Stimulated activated CD4-positive, alpha-beta T cell treated with anti-CD3 and anti-CD28 coated beads, Interleukin-1b, Interleukin-23, amount 100 ng/mL, for 1 hour (primary cell): ENCODE data around the gene LAYN.

Source experiments
- DNase-seq, 2 donors: peaks; one replicate each; pipeline ENCODE4 v3.0.0-alpha.2; 2020; ENCODE audit warnings: low read depth in 2 of 2

The LAYN gene

GRCh38 chr11:111540114-111540936 lies at the start of gene LAYN:
TSS of gene LAYN (plus strand) at chr11:111540720. CDS start at chr11:111540844, 124 bp downstream.
- DNase-seq, result no peak

GRCh38 chr11:111494040-111494439 lies 46.5 kb upstream of the LAYN start:
- DNase-seq, result no peak

- DNase-seq, result no peak
Observed at GRCh38 chr11:111499483-111499882, 41.0 kb upstream of the LAYN start.

- no peak for DNase-seq
Observed at GRCh38 chr11:111500481-111500880, 40.0 kb upstream of the LAYN start.

GRCh38 chr11:111502611-111503010 lies 37.9 kb upstream of the LAYN start:
- no peak for DNase-seq

GRCh38 chr11:111510311-111510710 lies 30.2 kb upstream of the LAYN start:
- DNase-seq, result no peak

- no peak for DNase-seq
Observed at GRCh38 chr11:111512296-111513239, 28.0 kb upstream of the LAYN start, which contains the start of gene BTG4. TSS of gene BTG4 (minus strand) at chr11:111512386. CDS start at chr11:111498776, 13,610 bp downstream.

- DNase-seq, result no peak
Observed at GRCh38 chr11:111513240-111513605, 27.3 kb upstream of the LAYN start.

- DNase-seq, result no peak
Observed at GRCh38 chr11:111514216-111515031, 26.1 kb upstream of the LAYN start, which contains the start of gene HOATZ. TSS of gene HOATZ (plus strand) at chr11:111514778. CDS start at chr11:111514785, 7 bp downstream.

GRCh38 chr11:111515591-111515990 lies 24.9 kb upstream of the LAYN start:
- no peak for DNase-seq

GRCh38 chr11:111518668-111519067 lies 21.9 kb upstream of the LAYN start:
- no peak for DNase-seq

- no peak for DNase-seq
Observed at GRCh38 chr11:111520560-111520959, 20.0 kb upstream of the LAYN start.

- DNase-seq, result no peak
Observed at GRCh38 chr11:111521135-111521534, 19.4 kb upstream of the LAYN start.

GRCh38 chr11:111522426-111522825 lies 18.1 kb upstream of the LAYN start:
- DNase-seq, result no peak

GRCh38 chr11:111523343-111523742 lies 17.2 kb upstream of the LAYN start:
- DNase-seq, result no peak

GRCh38 chr11:111524056-111524455 lies 16.5 kb upstream of the LAYN start:
- no peak for DNase-seq

GRCh38 chr11:111525456-111525855 lies 15.1 kb upstream of the LAYN start:
- no peak for DNase-seq

- DNase-seq, result no peak
Observed at GRCh38 chr11:111526501-111526900, 14.0 kb upstream of the LAYN start.

- no peak for DNase-seq
Observed at GRCh38 chr11:111527279-111527678, 13.2 kb upstream of the LAYN start.

- DNase-seq, result no peak
Observed at GRCh38 chr11:111528557-111528956, 12.0 kb upstream of the LAYN start.

- DNase-seq, result no peak
Observed at GRCh38 chr11:111530091-111530490, 10.4 kb upstream of the LAYN start.

GRCh38 chr11:111531136-111531535 lies 9.4 kb upstream of the LAYN start:
- no peak for DNase-seq
